ENCODE data around the gene ALDH5A1. TPM values are rescaled to one million over a fixed set of nuclear protein-coding genes. Genes with fewer than 3 reads are reported as not detected.

Gene ALDH5A1
- total RNA-seq, 4 donors from 2014 or later = 6.8 to 12.4 (median 9.1) TPM

GRCh38 chr6:24513602-24514001 lies 18.8 kb downstream of the ALDH5A1 start:
- Histone ChIP-seq H3K27me3 (no peaks in the 10 kb centered on the region), H3K27ac (no peak overlapping the region), H3K9me3 (no peaks in the 10 kb centered on the region), H3K4me3 (no peak overlapping the region), H3K4me1 (no peaks in the 10 kb centered on the region), H3K36me3 (no peaks in the 10 kb centered on the region)
- TF ChIP-seq POLR2A (IDR thresholded peaks at IDR 0.05) (no peak), CTCF (IDR thresholded peaks at IDR 0.05) (no peak)
- no peak for DNase-seq
- intact Hi-C loops (cut with DNase I; ENCODE audit: low total_unique reads) = no loop called here

- Histone ChIP-seq H3K4me3 (no peak overlapping the region), H3K9me3 (no peaks in the 10 kb centered on the region), H3K27ac (no peak overlapping the region), H3K36me3 (no peaks in the 10 kb centered on the region), H3K4me1 (no peaks in the 10 kb centered on the region), H3K27me3 (no peaks in the 10 kb centered on the region)
- no peak for DNase-seq
- intact Hi-C loops (cut with DNase I; ENCODE audit: low total_unique reads) = no loop called here
- TF ChIP-seq POLR2A (IDR thresholded peaks at IDR 0.05) (no peak), CTCF (IDR thresholded peaks at IDR 0.05) (no peak)
Measured at GRCh38 chr6:24517659-24518543, 23.1 kb downstream of the ALDH5A1 start.

GRCh38 chr6:24520929-24521546 lies 26.3 kb downstream of the ALDH5A1 start:
- Histone ChIP-seq H3K36me3 (no peaks in the 10 kb centered on the region), H3K9me3 (no peaks in the 10 kb centered on the region), H3K27me3 (no peaks in the 10 kb centered on the region), H3K4me3 (no peak overlapping the region), H3K4me1 (no peaks in the 10 kb centered on the region), H3K27ac (no peak overlapping the region)
- intact Hi-C loops (cut with DNase I; ENCODE audit: low total_unique reads) = no loop called here
- DNase-seq = no peak
- peak in 1 of 4 experiments; percentile 44 for TF ChIP-seq CTCF (IDR thresholded peaks at IDR 0.05)
- TF ChIP-seq POLR2A (IDR thresholded peaks at IDR 0.05) = no peak

GRCh38 chr6:24522228-24523176 lies 27.7 kb downstream of the ALDH5A1 start:
- intact Hi-C loops (cut with DNase I; ENCODE audit: low total_unique reads) = no loop called here
- Histone ChIP-seq H3K36me3 (no peaks in the 10 kb centered on the region), H3K27me3 (no peaks in the 10 kb centered on the region), H3K9me3 (no peaks in the 10 kb centered on the region), H3K4me3 (no peak overlapping the region), H3K4me1 (no peaks in the 10 kb centered on the region), H3K27ac (no peak overlapping the region)
- TF ChIP-seq POLR2A (IDR thresholded peaks at IDR 0.05) (no peak), CTCF (IDR thresholded peaks at IDR 0.05) (no peak)
- DNase-seq = no peak

Measured in uterus (tissue), 4 donors.